PC-9 (cell line): ENCODE results near the gene LRG1. TPM values are rescaled to one million over a fixed set of nuclear protein-coding genes. Genes with fewer than 3 reads are reported as not detected.

Experiments used
- BruUV-seq: library from RNA; stranded (reverse); fragments of 400-500 nt; replicated peaks from 2 replicates; lab custom pipeline; 2021; lab: Mats Ljungman, UMichigan
- CTCF ChIA-PET: fragments of 300-600 bp; sonication (Branson Sonifier 250); formaldehyde crosslinking; loops from one replicate; lab custom pipeline; 2022; ENCODE audit warnings: antibody characterized with exemption; lab: Charles Lee
- POLR2A ChIA-PET: fragments of 300-600 bp; sonication (Branson Sonifier 250); formaldehyde crosslinking; loops from one replicate; lab custom pipeline; 2022; ENCODE audit warnings: antibody characterized with exemption; ENCODE audit not compliant: unreplicated experiment; lab: Charles Lee
- DNase-seq, 2 experiments: peaks; one replicate each; pipeline versions ENCODE4 v3.0.0 to v3.0.0-alpha.2; 2015 to 2022; ENCODE audit warnings: mixed read lengths in 1 of 2
- H2AFZ ChIP-seq: fragments of 200-600 bp; sonication (generic); 2 replicates; pipeline ENCODE4 v1.8.1; 2017; ENCODE audit warnings: antibody characterized with exemption
- H3F3A ChIP-seq: fragments of 200-600 bp; sonication (generic); 2 replicates; pipeline ENCODE4 v1.8.1; 2017; ENCODE audit warnings: antibody characterized with exemption, mild to moderate bottlenecking, low read depth; ENCODE audit not compliant: insufficient read depth
- H3K27ac ChIP-seq: fragments of 200-600 bp; sonication (generic); 2 replicates; pipeline ENCODE4 v1.6.1; 2016; ENCODE audit warnings: mixed run types
- H3K27me3 ChIP-seq: fragments of 200-600 bp; sonication (generic); 2 replicates; pipeline ENCODE4 v1.6.1; 2016; ENCODE audit warnings: low read depth, mixed run types; ENCODE audit not compliant: insufficient read depth
- H3K36me3 ChIP-seq: fragments of 200-600 bp; sonication (generic); 2 replicates; pipeline ENCODE4 v1.6.1; 2016; ENCODE audit warnings: low read depth, mixed run types
- H3K4me1 ChIP-seq: fragments of 200-600 bp; sonication (generic); replicated peaks from 2 replicates; pipeline ENCODE4 v1.6.1; 2016; ENCODE audit warnings: mixed run types; ENCODE audit not compliant: insufficient read depth
- H3K4me2 ChIP-seq: fragments of 200-600 bp; sonication (generic); 2 replicates; pipeline ENCODE4 v1.6.1; 2017; ENCODE audit warnings: mixed run types
- H3K4me3 ChIP-seq: fragments of 200-600 bp; sonication (generic); 2 replicates; pipeline ENCODE4 v1.6.1; 2016; ENCODE audit warnings: mixed run types
- H3K79me2 ChIP-seq: fragments of 200-600 bp; sonication (generic); 2 replicates; pipeline ENCODE4 v1.6.1; 2017; ENCODE audit warnings: low read depth, mixed run types
- H3K9me2 ChIP-seq: fragments of 200-600 bp; sonication (generic); 2 replicates; pipeline ENCODE4 v1.8.1; 2017; ENCODE audit warnings: mild to moderate bottlenecking; ENCODE audit not compliant: insufficient read depth
- H3K9me3 ChIP-seq: fragments of 200-600 bp; sonication (generic); 2 replicates; pipeline ENCODE4 v1.8.1; 2016; ENCODE audit warnings: low read depth; ENCODE audit not compliant: insufficient read depth
- H4K20me1 ChIP-seq: fragments of 200-600 bp; sonication (generic); 2 replicates; pipeline ENCODE4 v1.8.1; 2017; ENCODE audit not compliant: insufficient read depth
- EZH2 ChIP-seq: fragments of 200-600 bp; sonication (generic); IDR thresholded peaks from 2 replicates; pipeline ENCODE4 v1.8.0; 2017; ENCODE audit warnings: antibody characterized with exemption, low read depth
- intact Hi-C: fragments of 100-400 bp; cut with micrococcal nuclease; formaldehyde crosslinking; loops from one replicate; pipeline ENCODE4 v1.10.0; 2022; ENCODE audit not compliant: unreplicated experiment
- total RNA-seq: library from RNA; stranded (reverse); gene quantifications from 2 replicates; pipeline ENCODE4 v1.2.3, GENCODE V29; 2021
- TF ChIP-seq, protein P1 (sequence below): fragments of 200-600 bp; sonication (generic); conservative IDR thresholded peaks from 2 replicates; pipeline ENCODE4 v1.6.1; 2017; ENCODE audit warnings: mixed run types, antibody characterized with exemption, mild to moderate bottlenecking, moderate library complexity

The LRG1 gene
- total RNA-seq, 1 experiment from 2014 or later, result 25.6 TPM

DNA sequence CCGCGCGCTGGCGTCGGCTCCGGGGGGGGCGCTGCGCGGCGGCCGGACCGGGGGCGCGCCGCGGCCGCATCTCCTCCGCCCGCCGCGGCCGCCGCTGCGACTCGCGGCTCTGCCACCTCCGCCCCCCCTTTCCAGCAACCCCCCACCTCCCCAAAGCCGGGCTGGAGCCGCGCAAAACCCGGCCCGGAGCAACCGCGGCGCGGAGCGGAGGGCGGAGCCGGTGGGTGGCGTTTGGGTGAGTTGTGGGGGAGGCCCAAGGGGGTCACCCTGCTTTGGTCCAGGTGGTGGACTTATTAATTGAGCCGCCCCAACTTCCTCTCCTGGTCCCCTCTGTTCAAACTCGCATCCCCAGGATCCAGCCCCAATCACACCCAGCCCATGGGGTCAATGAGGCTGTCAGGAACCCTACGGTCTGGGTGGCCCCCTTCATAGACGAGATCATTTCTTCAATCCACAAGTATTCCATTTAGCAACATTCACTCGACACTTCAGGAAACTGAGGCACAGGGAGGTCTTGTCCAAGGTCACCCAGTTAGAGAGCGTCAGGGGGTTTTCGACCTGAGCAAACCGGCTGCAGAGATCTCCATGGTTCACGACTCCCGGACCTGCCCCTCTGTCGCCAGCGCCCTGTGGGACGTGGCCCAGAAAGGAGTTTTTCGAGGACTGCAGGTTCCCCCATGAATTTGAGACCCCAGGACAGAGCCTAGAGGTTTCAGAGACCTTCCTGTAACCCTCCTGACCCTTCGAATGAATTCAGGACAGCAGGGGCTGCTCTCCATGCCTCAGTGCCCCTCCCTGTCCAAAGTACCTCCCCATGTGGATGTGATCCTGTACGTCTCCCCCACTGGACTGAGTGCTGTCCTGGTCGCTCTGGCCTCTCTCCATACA is 42.1 kb upstream of the LRG1 start:
- H3K27me3 ChIP-seq, result peaks cover 18% of the 10 kb centered on the region
- H3K27ac ChIP-seq, result no peak overlapping the region
- H3K9me3 ChIP-seq, result no peaks in the 10 kb centered on the region
- no peaks in the 10 kb centered on the region for H3K36me3 ChIP-seq
- H3F3A ChIP-seq, result peaks cover 8% of the 10 kb centered on the region; the same call in 1 of the 2 replicates
- TF ChIP-seq, protein P1, sequence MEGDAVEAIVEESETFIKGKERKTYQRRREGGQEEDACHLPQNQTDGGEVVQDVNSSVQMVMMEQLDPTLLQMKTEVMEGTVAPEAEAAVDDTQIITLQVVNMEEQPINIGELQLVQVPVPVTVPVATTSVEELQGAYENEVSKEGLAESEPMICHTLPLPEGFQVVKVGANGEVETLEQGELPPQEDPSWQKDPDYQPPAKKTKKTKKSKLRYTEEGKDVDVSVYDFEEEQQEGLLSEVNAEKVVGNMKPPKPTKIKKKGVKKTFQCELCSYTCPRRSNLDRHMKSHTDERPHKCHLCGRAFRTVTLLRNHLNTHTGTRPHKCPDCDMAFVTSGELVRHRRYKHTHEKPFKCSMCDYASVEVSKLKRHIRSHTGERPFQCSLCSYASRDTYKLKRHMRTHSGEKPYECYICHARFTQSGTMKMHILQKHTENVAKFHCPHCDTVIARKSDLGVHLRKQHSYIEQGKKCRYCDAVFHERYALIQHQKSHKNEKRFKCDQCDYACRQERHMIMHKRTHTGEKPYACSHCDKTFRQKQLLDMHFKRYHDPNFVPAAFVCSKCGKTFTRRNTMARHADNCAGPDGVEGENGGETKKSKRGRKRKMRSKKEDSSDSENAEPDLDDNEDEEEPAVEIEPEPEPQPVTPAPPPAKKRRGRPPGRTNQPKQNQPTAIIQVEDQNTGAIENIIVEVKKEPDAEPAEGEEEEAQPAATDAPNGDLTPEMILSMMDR, result no peak
- no peak for TF ChIP-seq EZH2
- ChIA-PET CTCF (interaction anchor here (0.7 kb wide), 1 partner anchor 56 kb away, joined by 5 read pairs; no protein-coding TSS in a partner anchor), POLR2A (no interaction called here)
- BruUV-seq, result no TSS peak
- no peak overlapping the region for H3K4me3 ChIP-seq
- DNase-seq, result no peak
- peak overlapping the region; percentile 40; the same call in 1 of the 2 replicates for H3K4me2 ChIP-seq
- H3K4me1 ChIP-seq, result no peaks in the 10 kb centered on the region
- H3K9me2 ChIP-seq, result no peaks in the 10 kb centered on the region
- intact Hi-C loops, result no loop called here
- no peaks in the 10 kb centered on the region for H3K79me2 ChIP-seq
- no peaks in the 10 kb centered on the region for H4K20me1 ChIP-seq
- no peak overlapping the region for H2AFZ ChIP-seq

DNA sequence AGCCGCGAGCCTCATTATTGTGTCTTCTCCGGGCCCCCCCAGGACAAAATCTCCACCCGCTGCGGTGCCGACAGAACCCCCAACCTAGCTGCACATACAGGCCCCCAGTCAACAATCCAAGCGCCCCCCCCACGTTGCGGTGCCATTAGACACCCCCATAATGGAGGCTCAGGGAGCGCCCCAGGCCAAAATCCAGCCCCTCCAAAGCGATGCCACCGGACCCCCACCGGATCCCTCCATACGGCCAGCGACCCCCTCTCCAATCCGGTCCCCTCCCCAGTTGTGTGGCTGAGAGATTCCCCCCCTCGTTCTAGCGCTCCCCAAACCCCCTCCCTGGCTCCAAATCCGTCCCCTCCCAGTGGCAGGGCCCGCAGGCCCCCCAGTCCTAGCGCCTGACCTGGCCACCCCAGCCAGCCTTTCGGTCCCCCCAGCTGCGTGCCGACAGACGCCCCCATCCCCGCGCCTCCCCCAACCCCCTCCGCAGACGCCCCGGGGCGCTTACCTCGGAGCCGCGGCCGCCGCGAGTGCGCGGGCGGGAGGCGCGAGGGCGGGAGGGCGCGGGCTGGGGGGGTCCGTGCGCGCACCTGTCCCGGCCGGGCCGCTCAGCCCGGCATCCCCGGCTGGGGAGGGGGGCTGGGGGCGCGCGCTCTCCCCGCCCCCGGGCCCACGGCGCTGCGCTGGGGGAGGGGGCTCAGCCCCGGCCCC is 41.3 kb upstream of the LRG1 start:
- Histone ChIP-seq H3K4me2 (peak overlapping the region; percentile 51; the same call in 1 of the 2 replicates), H3K4me1 (no peaks in the 10 kb centered on the region), H3K79me2 (no peaks in the 10 kb centered on the region), H2AFZ (no peak overlapping the region), H3K36me3 (no peaks in the 10 kb centered on the region), H3F3A (peaks cover 15% of the 10 kb centered on the region; the same call in 1 of the 2 replicates), H3K27ac (no peak overlapping the region), H3K4me3 (no peak overlapping the region), H3K9me2 (no peaks in the 10 kb centered on the region), H3K9me3 (no peaks in the 10 kb centered on the region), H4K20me1 (no peaks in the 10 kb centered on the region), H3K27me3 (peaks cover 18% of the 10 kb centered on the region)
- ChIA-PET POLR2A (no interaction called here), CTCF (interaction anchor here (0.7 kb wide), 1 partner anchor 55 kb away, joined by 5 read pairs; no protein-coding TSS in a partner anchor)
- BruUV-seq, result no TSS peak
- intact Hi-C loops, result no loop called here
- TF ChIP-seq EZH2, result no peak
- TF ChIP-seq, protein P1, result no peak
- no peak for DNase-seq

DNA sequence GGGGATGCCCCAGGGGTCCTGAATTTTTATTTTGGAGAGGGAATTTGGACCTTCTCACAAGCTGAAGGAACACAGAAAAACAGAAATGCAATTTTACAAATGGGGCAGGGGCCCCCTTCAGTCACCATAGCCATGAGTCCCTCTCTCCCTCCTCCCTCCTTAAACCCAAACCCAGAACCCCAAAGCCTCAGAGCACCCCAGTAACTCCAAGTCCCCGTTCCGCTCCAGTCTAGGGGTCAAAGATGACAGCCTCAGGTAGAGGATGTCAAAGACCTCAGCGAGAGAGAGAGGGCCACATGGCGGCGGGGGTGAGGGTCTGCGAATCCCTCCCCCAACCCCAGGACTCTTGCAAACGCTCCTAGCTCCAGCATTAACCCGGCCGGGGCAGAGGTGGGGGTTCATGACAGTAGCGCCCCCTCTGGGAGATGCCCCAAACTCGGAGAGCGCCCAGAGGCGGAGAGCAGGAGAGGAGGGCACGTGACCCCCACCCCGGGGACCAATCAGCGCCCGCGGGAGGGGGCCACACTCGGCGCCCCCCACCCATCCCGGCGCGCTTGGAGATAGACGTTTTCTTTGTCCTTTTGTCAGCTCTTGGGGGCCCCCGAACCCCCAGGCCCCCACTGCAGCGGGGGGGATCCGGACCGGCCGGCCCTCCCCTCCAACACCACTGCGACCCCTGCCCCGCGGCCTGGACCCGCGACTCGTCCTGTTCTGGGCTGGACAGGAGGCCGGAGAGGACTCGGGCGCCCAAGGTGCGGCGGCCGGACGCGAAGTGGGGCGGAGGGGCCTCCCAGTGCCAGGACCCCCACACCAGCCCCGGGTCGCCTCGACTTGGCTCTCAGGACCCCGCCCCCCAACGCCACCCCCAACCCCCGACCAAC is 40.4 kb upstream of the LRG1 start:
- Histone ChIP-seq H3K9me3 (no peaks in the 10 kb centered on the region), H3K79me2 (no peaks in the 10 kb centered on the region), H3K36me3 (no peaks in the 10 kb centered on the region), H3K27ac (no peak overlapping the region), H2AFZ (no peak overlapping the region), H3F3A (peaks cover 19% of the 10 kb centered on the region; the same call in 1 of the 2 replicates), H3K4me3 (no peak overlapping the region), H3K4me1 (peaks cover 5% of the 10 kb centered on the region), H3K4me2 (no peak overlapping the region), H4K20me1 (no peaks in the 10 kb centered on the region), H3K27me3 (peaks cover 18% of the 10 kb centered on the region), H3K9me2 (no peaks in the 10 kb centered on the region)
- POLR2A ChIA-PET, result no interaction called here
- DNase-seq, result no peak
- TF ChIP-seq, protein P1, result no peak
- TF ChIP-seq EZH2, result no peak
- BruUV-seq, result no TSS peak
- CTCF ChIA-PET, result no interaction called here
- intact Hi-C loops, result no loop called here
